GM18511 (cell line): ENCODE results near the gene SRRT.
"Not testable (repeated sequence)": the region's sequence is repeated elsewhere in the genome, so short reads cannot be mapped to it uniquely, and the experiment has no call there.

Experiments
- ATAC-seq: cut with Tn5 transposase; IDR thresholded peaks from one replicate; pipeline ENCODE4 v1.9.1; 2021; ENCODE audit warnings: mild to moderate bottlenecking, moderate library complexity; ENCODE audit not compliant: unreplicated experiment

The SRRT gene

GRCh38 chr7:100854146-100854895 lies 20.6 kb upstream of the SRRT start:
- no peak for ATAC-seq

GRCh38 chr7:100854899-100855298 lies 20.0 kb upstream of the SRRT start:
- not testable (repeated sequence) for ATAC-seq

GRCh38 chr7:100855515-100855914 lies 19.4 kb upstream of the SRRT start:
- no peak for ATAC-seq

- no peak for ATAC-seq
Measured at GRCh38 chr7:100856871-100857282, 18.0 kb upstream of the SRRT start.

- ATAC-seq: no peak
Measured at GRCh38 chr7:100859856-100860255, 15.0 kb upstream of the SRRT start.

GRCh38 chr7:100860702-100861615 lies 13.9 kb upstream of the SRRT start:
- no peak for ATAC-seq

- no peak for ATAC-seq
Measured at GRCh38 chr7:100861616-100861985, 13.3 kb upstream of the SRRT start.

- no peak for ATAC-seq
Measured at GRCh38 chr7:100863406-100863950, 11.4 kb upstream of the SRRT start.

GRCh38 chr7:100864263-100864845 lies 10.5 kb upstream of the SRRT start:
- no peak for ATAC-seq

- ATAC-seq: no peak
Measured at GRCh38 chr7:100865372-100865911, 9.5 kb upstream of the SRRT start.

- ATAC-seq: no peak
Measured at GRCh38 chr7:100865938-100866728, 8.8 kb upstream of the SRRT start.

GRCh38 chr7:100866729-100867039 lies 8.2 kb upstream of the SRRT start:
- ATAC-seq: no peak

- peak; percentile 68 for ATAC-seq
Measured at GRCh38 chr7:100867040-100867775, 7.7 kb upstream of the SRRT start, which contains the start of gene TRIP6. Gene TRIP6, plus strand, starts transcription at chr7:100867387. Its CDS starts 111 bp downstream, at chr7:100867498.

GRCh38 chr7:100867776-100868485 lies 7.0 kb upstream of the SRRT start:
- peak; percentile 19 for ATAC-seq

- ATAC-seq: no peak
Measured at GRCh38 chr7:100873599-100874299, 1.2 kb upstream of the SRRT start.

- ATAC-seq: no peak
Measured at GRCh38 chr7:100874300-100874576, 665 bp upstream of the SRRT start.

- peak; percentile 38 for ATAC-seq
Measured at GRCh38 chr7:100875356-100875751, 451 bp downstream of the SRRT start.

- no peak for ATAC-seq
Measured at GRCh38 chr7:100878013-100878412, 3.1 kb downstream of the SRRT start.

GRCh38 chr7:100878685-100879084 lies 3.8 kb downstream of the SRRT start:
- ATAC-seq: no peak
